Measurements from ENCODE around the gene NOCT. TPM values are rescaled to one million over a fixed set of nuclear protein-coding genes. Genes with fewer than 3 reads are reported as not detected.
"Not testable (repeated sequence)": the region's sequence is repeated elsewhere in the genome, so short reads cannot be mapped to it uniquely, and the experiment has no call there.

The NOCT gene
- polyA plus RNA-seq, 2 of the 4 experiments (the other 2 are of a cell fraction) = 5.3 to 6.8 TPM

- no peak overlapping the region for H3K4me3 ChIP-seq
- no peaks in the 10 kb centered on the region for H3K9me3 ChIP-seq
- H3K4me1 ChIP-seq = peaks cover 16% of the 10 kb centered on the region
- DNase-seq (ENCODE audit: low read depth in 1 of 2, low spot score in 1 of 2) (no peak), FAIRE-seq (no peak), ATAC-seq (peak in 1 of 2 experiments; percentile 17; a peak in 2 of 6 replicates)
- no peak for TF ChIP-seq FOXS1 (CRISPR knock-in tag; IDR thresholded peaks at IDR 0.05)
- TF ChIP-seq FOSL2 (IDR thresholded peaks at IDR 0.05) = no peak
- TF ChIP-seq FOSL2 (CRISPR knock-in tag; IDR thresholded peaks at IDR 0.05) = peak; percentile 31; the same call in 1 of the 2 replicates
- no peak overlapping the region for H3K27ac ChIP-seq
- ChIA-PET POLR2A (no interaction called here), CTCF (interaction anchor here (1.1 kb wide), 1 partner anchor 10 kb away, joined by 4 read pairs; no protein-coding TSS in a partner anchor)
- H3K4me2 ChIP-seq = peak overlapping the region; percentile 38
- WGBS (ENCODE audit: missing lambda C conversion rate) = 7% methylated on average over 1 of the region's 1 CpG
These were observed 39.4 kb downstream of the NOCT start for GRCh38 chr4:139054791-139055505.

GRCh38 chr4:139059026-139059425 lies 43.4 kb downstream of the NOCT start:
- H3K27ac ChIP-seq; FAIRE-seq; H3K9me3 ChIP-seq; H3K4me3 ChIP-seq; DNase-seq (ENCODE audit: low read depth in 1 of 2, low spot score in 1 of 2); H3K4me2 ChIP-seq; ATAC-seq; POLR2A ChIA-PET: not testable (repeated sequence)
- CTCF ChIA-PET = interaction anchor here (1.4 kb wide), 1 partner anchor 29 kb away, joined by 3 read pairs; no protein-coding TSS in a partner anchor
- 73% methylated on average over 4 of the region's 4 CpGs for WGBS (ENCODE audit: missing lambda C conversion rate)
- peaks cover 16% of the 10 kb centered on the region for H3K4me1 ChIP-seq

GRCh38 chr4:139060591-139060990 lies 45.0 kb downstream of the NOCT start:
- FAIRE-seq (no peak), ATAC-seq (no peak), DNase-seq (ENCODE audit: low read depth in 1 of 2, low spot score in 1 of 2) (no peak)
- no peaks in the 10 kb centered on the region for H3K9me3 ChIP-seq
- TF ChIP-seq NR3C1 (IDR thresholded peaks at IDR 0.05) = no peak
- no peak for TF ChIP-seq NFE2L2 (conservative IDR thresholded peaks at IDR 0.05; ENCODE audit: low read length)
- no peak for TF ChIP-seq CEBPB (IDR thresholded peaks at IDR 0.05)
- TF ChIP-seq SMC3 (IDR thresholded peaks at IDR 0.05) = no peak
- TF ChIP-seq SREBF2 (IDR thresholded peaks at IDR 0.05) = no peak
- no peak for TF ChIP-seq REST (IDR thresholded peaks at IDR 0.05)
- no peak for TF ChIP-seq HOXB13 (CRISPR knock-in tag; IDR thresholded peaks at IDR 0.05; ENCODE audit: low read depth)
- no peak for TF ChIP-seq E2F6 (IDR thresholded peaks at IDR 0.05; ENCODE audit: borderline replicate concordance, low read depth)
- TF ChIP-seq ZFP36 (IDR thresholded peaks at IDR 0.05; ENCODE audit: borderline replicate concordance, partially characterized antibody) = no peak
- no peak for TF ChIP-seq HOXA7 (CRISPR knock-in tag; IDR thresholded peaks at IDR 0.05)
- TF ChIP-seq CTCF (IDR thresholded peaks at IDR 0.05) = no peak
- no peak for TF ChIP-seq ESRRA (IDR thresholded peaks at IDR 0.05; ENCODE audit: borderline replicate concordance, low read length)
- no peak for TF ChIP-seq BHLHE40 (IDR thresholded peaks at IDR 0.05; ENCODE audit: low read depth, low read length)
- no peak for TF ChIP-seq MAX (IDR thresholded peaks at IDR 0.05)
- no peak for TF ChIP-seq ZSCAN20 (CRISPR knock-in tag; IDR thresholded peaks at IDR 0.05)
- TF ChIP-seq RNF2 (IDR thresholded peaks at IDR 0.05; ENCODE audit: borderline replicate concordance, low read depth) = no peak
- peaks cover 4% of the 10 kb centered on the region; the same call in 2 of the 3 replicates for H3K4me1 ChIP-seq
- CTCF ChIA-PET = no interaction called here
- 92% methylated on average over 3 of the region's 3 CpGs for WGBS (ENCODE audit: missing lambda C conversion rate)
- POLR2A ChIA-PET = no interaction called here
- no peak overlapping the region for H3K4me2 ChIP-seq
- H3K27ac ChIP-seq = no peak overlapping the region
- no peak overlapping the region for H3K4me3 ChIP-seq

Measured in A549 (cell line).